Measurements from ENCODE around the gene LMNB1. TPM values are rescaled to one million over a fixed set of nuclear protein-coding genes. Genes with fewer than 3 reads are reported as not detected.

The LMNB1 gene
- total RNA-seq, 1 experiment from 2014 or later, result 31.6 TPM

DNA sequence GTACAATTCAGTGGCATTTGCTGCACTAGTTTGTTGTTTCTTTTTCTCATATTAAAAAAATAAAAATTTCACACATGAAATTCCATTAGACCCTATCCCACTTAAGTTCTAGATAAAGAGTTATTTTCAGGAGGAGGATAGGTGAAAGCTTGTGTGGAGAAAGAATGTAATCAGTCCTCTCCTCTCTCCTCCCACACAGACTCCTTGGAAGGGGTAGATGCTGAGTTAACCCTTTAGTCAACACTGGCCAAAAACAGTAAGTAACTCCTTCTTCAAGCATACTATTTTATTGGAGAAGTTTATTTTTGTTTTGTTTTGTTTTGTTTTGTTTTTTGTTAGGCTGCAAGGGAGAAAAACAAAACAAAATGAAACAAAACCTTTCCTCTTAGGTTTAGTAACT is 30.6 kb upstream of the LMNB1 start:
- no peak for DNase-seq (ENCODE audit: unreplicated experiment)
- Mint-ChIP-seq H3K27me3 (ENCODE audit: insufficient read depth, unreplicated experiment) (no peaks in the 10 kb centered on the region), H3K4me1 (ENCODE audit: insufficient read depth, unreplicated experiment) (peaks cover 12% of the 10 kb centered on the region), H3K36me3 (ENCODE audit: insufficient read depth, unreplicated experiment) (no peaks in the 10 kb centered on the region), H3K4me3 (ENCODE audit: unreplicated experiment) (no peak overlapping the region), H3K9me3 (ENCODE audit: unreplicated experiment) (no peaks in the 10 kb centered on the region), H3K27ac (ENCODE audit: low read depth, unreplicated experiment) (no peak overlapping the region)
- CTCF ChIA-PET, result interaction anchor here (0.5 to 2.0 kb wide), 4 partner anchors 33 to 237 kb away, joined by 3 to 5 read pairs (median 4); no protein-coding TSS in a partner anchor
- intact Hi-C loops (cut with micrococcal nuclease), result no loop called here
- POLR2A ChIA-PET, result interaction anchor here (0.7 kb wide), 1 partner anchor 16 kb away, joined by 3 read pairs; no protein-coding TSS in a partner anchor
- BruUV-seq (replicated peaks), result no TSS peak
- TF ChIP-seq, protein P1, sequence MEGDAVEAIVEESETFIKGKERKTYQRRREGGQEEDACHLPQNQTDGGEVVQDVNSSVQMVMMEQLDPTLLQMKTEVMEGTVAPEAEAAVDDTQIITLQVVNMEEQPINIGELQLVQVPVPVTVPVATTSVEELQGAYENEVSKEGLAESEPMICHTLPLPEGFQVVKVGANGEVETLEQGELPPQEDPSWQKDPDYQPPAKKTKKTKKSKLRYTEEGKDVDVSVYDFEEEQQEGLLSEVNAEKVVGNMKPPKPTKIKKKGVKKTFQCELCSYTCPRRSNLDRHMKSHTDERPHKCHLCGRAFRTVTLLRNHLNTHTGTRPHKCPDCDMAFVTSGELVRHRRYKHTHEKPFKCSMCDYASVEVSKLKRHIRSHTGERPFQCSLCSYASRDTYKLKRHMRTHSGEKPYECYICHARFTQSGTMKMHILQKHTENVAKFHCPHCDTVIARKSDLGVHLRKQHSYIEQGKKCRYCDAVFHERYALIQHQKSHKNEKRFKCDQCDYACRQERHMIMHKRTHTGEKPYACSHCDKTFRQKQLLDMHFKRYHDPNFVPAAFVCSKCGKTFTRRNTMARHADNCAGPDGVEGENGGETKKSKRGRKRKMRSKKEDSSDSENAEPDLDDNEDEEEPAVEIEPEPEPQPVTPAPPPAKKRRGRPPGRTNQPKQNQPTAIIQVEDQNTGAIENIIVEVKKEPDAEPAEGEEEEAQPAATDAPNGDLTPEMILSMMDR (IDR thresholded peaks at IDR 0.05; ENCODE audit: unreplicated experiment), result no peak

- Mint-ChIP-seq H3K36me3 (ENCODE audit: insufficient read depth, unreplicated experiment) (no peaks in the 10 kb centered on the region), H3K27ac (ENCODE audit: low read depth, unreplicated experiment) (no peak overlapping the region), H3K27me3 (ENCODE audit: insufficient read depth, unreplicated experiment) (no peaks in the 10 kb centered on the region), H3K4me3 (ENCODE audit: unreplicated experiment) (no peak overlapping the region), H3K4me1 (ENCODE audit: insufficient read depth, unreplicated experiment) (peaks cover 12% of the 10 kb centered on the region), H3K9me3 (ENCODE audit: unreplicated experiment) (no peaks in the 10 kb centered on the region)
- CTCF ChIA-PET, result interaction anchor here (0.6 to 1.9 kb wide), 2 partner anchors 51 to 95 kb away, joined by 4 to 6 read pairs; no protein-coding TSS in a partner anchor
- BruUV-seq (replicated peaks), result no TSS peak
- TF ChIP-seq, protein P1 (IDR thresholded peaks at IDR 0.05; ENCODE audit: unreplicated experiment), result no peak
- POLR2A ChIA-PET, result interaction anchor here (0.6 kb wide), 1 partner anchor 542 kb away, joined by 3 read pairs; no protein-coding TSS in a partner anchor
- DNase-seq (ENCODE audit: unreplicated experiment), result no peak
- intact Hi-C loops (cut with micrococcal nuclease), result no loop called here
These were observed 24.7 kb upstream of the LMNB1 start for GRCh38 chr5:126752081-126752785.

DNA sequence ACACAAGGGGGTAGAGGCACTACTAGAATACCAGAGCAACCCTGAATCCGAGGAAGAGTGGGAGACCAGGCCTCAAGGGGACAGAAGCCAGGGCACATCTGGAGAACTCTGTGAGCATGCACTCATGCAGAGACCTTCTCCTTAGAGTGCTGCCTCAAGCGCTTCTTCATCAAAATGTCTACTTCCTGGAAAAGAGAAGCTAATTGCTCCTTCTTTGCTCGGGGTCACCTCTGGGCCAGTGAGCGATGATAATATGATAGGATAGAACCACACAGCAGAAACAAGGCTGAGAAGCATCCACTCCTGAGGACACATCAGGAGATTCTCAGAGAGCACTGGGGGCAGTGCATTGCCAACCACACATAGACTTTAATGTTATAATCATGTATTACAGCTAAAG is 23.7 kb upstream of the LMNB1 start:
- no TSS peak for BruUV-seq (replicated peaks)
- Mint-ChIP-seq H3K27ac (ENCODE audit: low read depth, unreplicated experiment) (no peak overlapping the region), H3K27me3 (ENCODE audit: insufficient read depth, unreplicated experiment) (no peaks in the 10 kb centered on the region), H3K36me3 (ENCODE audit: insufficient read depth, unreplicated experiment) (no peaks in the 10 kb centered on the region), H3K9me3 (ENCODE audit: unreplicated experiment) (no peaks in the 10 kb centered on the region), H3K4me3 (ENCODE audit: unreplicated experiment) (no peak overlapping the region), H3K4me1 (ENCODE audit: insufficient read depth, unreplicated experiment) (peaks cover 7% of the 10 kb centered on the region)
- intact Hi-C loops (cut with micrococcal nuclease), result no loop called here
- no peak for DNase-seq (ENCODE audit: unreplicated experiment)
- POLR2A ChIA-PET, result interaction anchor here (0.8 kb wide), 1 partner anchor 25 kb away, joined by 3 read pairs; no protein-coding TSS in a partner anchor
- CTCF ChIA-PET, result interaction anchor here (2.0 kb wide), 1 partner anchor 9 kb away, joined by 6 read pairs; no protein-coding TSS in a partner anchor
- TF ChIP-seq, protein P1 (IDR thresholded peaks at IDR 0.05; ENCODE audit: unreplicated experiment), result no peak

- Mint-ChIP-seq H3K4me3 (ENCODE audit: unreplicated experiment) (no peak overlapping the region), H3K27me3 (ENCODE audit: insufficient read depth, unreplicated experiment) (no peaks in the 10 kb centered on the region), H3K4me1 (ENCODE audit: insufficient read depth, unreplicated experiment) (no peaks in the 10 kb centered on the region), H3K36me3 (ENCODE audit: insufficient read depth, unreplicated experiment) (no peaks in the 10 kb centered on the region), H3K27ac (ENCODE audit: low read depth, unreplicated experiment) (no peak overlapping the region), H3K9me3 (ENCODE audit: unreplicated experiment) (no peaks in the 10 kb centered on the region)
- ChIA-PET POLR2A (no interaction called here), CTCF (interaction anchor here (0.6 to 2.0 kb wide), 6 partner anchors 11 to 1397 kb away, joined by 3 to 6 read pairs (median 4); no protein-coding TSS in a partner anchor)
- BruUV-seq (replicated peaks), result no TSS peak
- intact Hi-C loops (cut with micrococcal nuclease), result no loop called here
- no peak for DNase-seq (ENCODE audit: unreplicated experiment)
- TF ChIP-seq, protein P1 (IDR thresholded peaks at IDR 0.05; ENCODE audit: unreplicated experiment), result no peak
These were observed 22.3 kb upstream of the LMNB1 start for GRCh38 chr5:126754609-126755008.
